SHP77 treated with DMSO at 0.1 percent for 48 hours (cell line): ENCODE measurements around the gene LILRA5.
"Not testable (repeated sequence)": the region's sequence is repeated elsewhere in the genome, so short reads cannot be mapped to it uniquely, and the experiment has no call there.

ENCODE experiments used
- DNase-seq: peaks from one replicate; lab custom pipeline; 2025; lab: John Stamatoyannopoulos, UW

Gene LILRA5

GRCh38 chr19:54302257-54302656 lies 10.7 kb downstream of the LILRA5 start:
- DNase-seq: no peak

GRCh38 chr19:54299515-54299914 lies 13.5 kb downstream of the LILRA5 start:
- no peak for DNase-seq

GRCh38 chr19:54299126-54299498 lies 13.9 kb downstream of the LILRA5 start:
- no peak for DNase-seq

GRCh38 chr19:54298357-54299125 lies 14.4 kb downstream of the LILRA5 start:
- DNase-seq: no peak

- DNase-seq: no peak
Measured at GRCh38 chr19:54297759-54298305, 15.1 kb downstream of the LILRA5 start.

GRCh38 chr19:54294539-54294938 lies 18.4 kb downstream of the LILRA5 start:
- no peak for DNase-seq

- not testable (repeated sequence) for DNase-seq
Measured at GRCh38 chr19:54289160-54289559, 23.8 kb downstream of the LILRA5 start.

- no peak for DNase-seq
Measured at GRCh38 chr19:54287456-54287855, 25.5 kb downstream of the LILRA5 start.

GRCh38 chr19:54286283-54286682 lies 26.7 kb downstream of the LILRA5 start:
- not testable (repeated sequence) for DNase-seq

GRCh38 chr19:54285427-54286056 lies 27.4 kb downstream of the LILRA5 start:
- not testable (repeated sequence) for DNase-seq

- DNase-seq: no peak
Measured at GRCh38 chr19:54282686-54283470, 30.1 kb downstream of the LILRA5 start.

- not testable (repeated sequence) for DNase-seq
Measured at GRCh38 chr19:54281729-54282075, 31.3 kb downstream of the LILRA5 start.

GRCh38 chr19:54281007-54281728 lies 31.8 kb downstream of the LILRA5 start, which contains the start of gene LILRB2:
Gene LILRB2 (minus strand): TSS chr19:54281110. CDS start chr19:54280496, 614 bp downstream.
- DNase-seq: no peak

GRCh38 chr19:54280441-54280840 lies 32.5 kb downstream of the LILRA5 start:
- DNase-seq: not testable (repeated sequence)

- DNase-seq: not testable (repeated sequence)
Measured at GRCh38 chr19:54280025-54280424, 32.9 kb downstream of the LILRA5 start.

- DNase-seq: no peak
Measured at GRCh38 chr19:54279406-54279962, 33.5 kb downstream of the LILRA5 start.

GRCh38 chr19:54278571-54279195 lies 34.3 kb downstream of the LILRA5 start:
- not testable (repeated sequence) for DNase-seq

- not testable (repeated sequence) for DNase-seq
Measured at GRCh38 chr19:54278056-54278455, 34.9 kb downstream of the LILRA5 start.

GRCh38 chr19:54277111-54277615 lies 35.8 kb downstream of the LILRA5 start:
- not testable (repeated sequence) for DNase-seq

GRCh38 chr19:54275951-54276350 lies 37.0 kb downstream of the LILRA5 start:
- no peak for DNase-seq

GRCh38 chr19:54274516-54274915 lies 38.5 kb downstream of the LILRA5 start:
- not testable (repeated sequence) for DNase-seq
